Esophagus squamous epithelium (tissue), 5 donors: Measurements from ENCODE around the gene MTURN. TPM values are rescaled to one million over a fixed set of nuclear protein-coding genes. Genes with fewer than 3 reads are reported as not detected.

ENCODE experiments used
- DNase-seq: peaks from one replicate; lab custom pipeline; 2025; lab: John Stamatoyannopoulos, UW
- H3K27ac ChIP-seq, 4 donors: fragments of 200-600 bp; sonication (generic); one replicate each; pipeline ENCODE4 v1.5.1; 2016 to 2019; ENCODE audit warnings: mild to moderate bottlenecking in 1 of 4
- H3K27me3 ChIP-seq, 4 donors: fragments of 200-600 bp; sonication (generic); 1 replicate in 3 of 4; 2 replicates in 1 of 4; pipeline versions ENCODE4 v1.5.1 to v1.6.0; 2017 to 2021; ENCODE audit warnings: antibody characterized with exemption in 1 of 4
- H3K36me3 ChIP-seq, 3 donors: fragments of 200-600 bp; sonication (generic); one replicate each; pipeline ENCODE4 v1.5.1; 2016 to 2019
- H3K4me1 ChIP-seq, 3 donors: fragments of 200-600 bp; sonication (generic); one replicate each; pipeline ENCODE4 v1.5.1; 2017 to 2019
- H3K4me3 ChIP-seq, 4 donors: fragments of 200-600 bp; sonication (generic); 1 replicate in 3 of 4; 2 replicates in 1 of 4; pipeline ENCODE4 v1.5.1; 2016 to 2019; ENCODE audit warnings: mild to moderate bottlenecking in 2 of 4, moderate library complexity in 1 of 4
- H3K9me3 ChIP-seq, 3 donors: fragments of 200-600 bp; sonication (generic); one replicate each; pipeline ENCODE4 v1.5.1; 2016 to 2019
- CTCF ChIP-seq, 6 experiments: fragments of 450-650 bp in 4 of 6; fragments of 200-600 bp in 2 of 6; sonication (generic) in 2 of 6; IDR thresholded peaks; one replicate each; pipeline ENCODE4 v1.5.1; 2016 to 2019; ENCODE audit warnings: antibody characterized with exemption in 6 of 6, mild to moderate bottlenecking in 4 of 6, moderate library complexity in 4 of 6
- POLR2A ChIP-seq, 4 donors: fragments of 450-650 bp; IDR thresholded peaks; one replicate each; pipeline ENCODE4 v1.6.1; 2017; ENCODE audit warnings: antibody characterized with exemption in 4 of 4, mild to moderate bottlenecking in 4 of 4, moderate library complexity in 3 of 4
- WGBS, 2 donors: methylation state at CpG; one replicate each; pipeline ENCODE4 v1.1.5; 2018; 5-methylcytosine and 5-hydroxymethylcytosine counted together
- intact Hi-C: fragments of 100-400 bp; cut with DNase I; formaldehyde crosslinking; loops from one replicate; pipeline ENCODE4 v1.15.0; 2022
- total RNA-seq, 4 donors: library from RNA; depleted of rRNA; stranded (reverse); fragments of >200 nt; gene quantifications; one replicate each; pipeline ENCODE4 v1.1.0, GENCODE V29; 2016
- donor health status: DM: yes; HTN: yes; CAD: no.

The MTURN gene
- total RNA-seq, 4 donors from 2014 or later: 10.4 to 88.9 (median 18.6) TPM

- no peak for TF ChIP-seq CTCF (IDR thresholded peaks at IDR 0.05)
- no peak for TF ChIP-seq POLR2A (IDR thresholded peaks at IDR 0.05)
Measured at GRCh38 chr7:30136743-30137485, 2.1 kb downstream of the MTURN start.

DNA sequence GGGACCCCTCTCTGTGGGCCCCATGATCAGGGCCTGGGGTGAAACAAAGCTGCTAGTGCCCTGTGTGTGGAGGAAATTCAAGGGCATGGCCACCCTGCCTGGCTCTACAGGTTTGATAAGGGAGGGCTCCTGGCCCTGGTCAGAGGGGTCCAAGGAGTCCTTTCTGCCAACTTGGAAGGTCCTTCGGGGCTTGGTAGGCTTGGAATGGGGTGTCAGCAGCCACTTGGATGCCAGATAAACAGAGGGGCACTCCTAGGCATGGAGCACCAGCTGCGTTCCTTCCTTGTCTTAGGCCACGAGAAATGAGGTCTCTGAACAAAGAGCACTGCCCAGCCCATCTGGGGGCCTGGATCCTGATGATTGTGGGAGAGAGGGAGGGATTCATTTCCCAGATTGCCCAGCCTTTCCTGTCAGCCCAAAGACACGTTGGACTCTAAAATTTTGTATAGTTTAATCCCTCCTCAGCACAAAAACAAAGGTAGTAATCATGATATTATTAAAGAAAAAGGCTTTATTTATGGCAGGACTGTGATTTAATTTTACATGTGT is 5.1 kb downstream of the MTURN start:
- intact Hi-C loops: no loop called here
- Histone ChIP-seq H3K4me1 (peaks cover 20 to 65% (median 47%) of the 10 kb centered on the region in 3 donors), H3K9me3 (no peaks in the 10 kb centered on the region), H3K27ac (peak overlapping the region in 3 of 4 donors; percentile 3 to 42 (median 34)), H3K36me3 (no peaks in the 10 kb centered on the region), H3K27me3 (no peaks in the 10 kb centered on the region), H3K4me3 (no peak overlapping the region)
- 62 to 67% methylated on average over 4 of the region's 4 CpGs for WGBS, 2 donors
- no peak for DNase-seq
- TF ChIP-seq POLR2A (IDR thresholded peaks at IDR 0.05): no peak

More at GRCh38 chr7:30136743-30137485, 2.1 kb downstream of the MTURN start:
- H3K27me3 ChIP-seq: no peaks in the 10 kb centered on the region
- no peaks in the 10 kb centered on the region for H3K9me3 ChIP-seq
- peaks cover 5 to 43% (median 24%) of the 10 kb centered on the region in 3 donors for H3K4me1 ChIP-seq
- DNase-seq: no peak
- H3K36me3 ChIP-seq: no peaks in the 10 kb centered on the region
- 76 to 81% methylated on average over 6 to 7 of the region's 7 CpGs for WGBS, 2 donors
- intact Hi-C loops: no loop called here
- peak overlapping the region in 3 of 4 donors; percentile 91 to 98 (median 96) for H3K27ac ChIP-seq
- peak overlapping the region in 3 of 4 donors; percentile 74 to 90 (median 82) for H3K4me3 ChIP-seq

GRCh38 chr7:30140456-30140855 is 5.7 kb downstream of the MTURN start:
- H3K27ac ChIP-seq: peak overlapping the region in 1 of 4 donors; percentile 73
- no peak for TF ChIP-seq POLR2A (IDR thresholded peaks at IDR 0.05)
- no peak for TF ChIP-seq CTCF (IDR thresholded peaks at IDR 0.05)
- no peak overlapping the region for H3K4me3 ChIP-seq
- no peak for DNase-seq
- no peaks in the 10 kb centered on the region for H3K36me3 ChIP-seq
- intact Hi-C loops: no loop called here
- H3K27me3 ChIP-seq: no peaks in the 10 kb centered on the region
- peaks cover 20 to 70% (median 47%) of the 10 kb centered on the region in 3 donors for H3K4me1 ChIP-seq
- H3K9me3 ChIP-seq: no peaks in the 10 kb centered on the region
- WGBS, 2 donors: 98% methylated on average over 3 of the region's 3 CpGs

GRCh38 chr7:30142710-30143109 is 7.9 kb downstream of the MTURN start:
- intact Hi-C loops: no loop called here
- H3K9me3 ChIP-seq: no peaks in the 10 kb centered on the region
- WGBS, 2 donors: 24 to 47% methylated on average over 9 of the region's 9 CpGs
- H3K27me3 ChIP-seq: no peaks in the 10 kb centered on the region
- H3K4me3 ChIP-seq: peak overlapping the region in 2 of 4 donors; percentile 6 to 17
- H3K4me1 ChIP-seq: peaks cover 20 to 68% (median 38%) of the 10 kb centered on the region in 3 donors
- no peaks in the 10 kb centered on the region for H3K36me3 ChIP-seq
- DNase-seq: no peak
- TF ChIP-seq POLR2A (IDR thresholded peaks at IDR 0.05): peak in 1 of 4 donors; percentile 20
- no peak for TF ChIP-seq CTCF (IDR thresholded peaks at IDR 0.05)
- H3K27ac ChIP-seq: peak overlapping the region; percentile 66 to 86 (median 78)

- Histone ChIP-seq H3K4me1 (peaks cover 20 to 74% (median 38%) of the 10 kb centered on the region in 3 donors), H3K27ac (peak overlapping the region; percentile 66 to 86 (median 78)), H3K36me3 (no peaks in the 10 kb centered on the region), H3K27me3 (no peaks in the 10 kb centered on the region), H3K9me3 (no peaks in the 10 kb centered on the region), H3K4me3 (no peak overlapping the region)
- TF ChIP-seq POLR2A (IDR thresholded peaks at IDR 0.05) (no peak), CTCF (IDR thresholded peaks at IDR 0.05) (no peak)
- no peak for DNase-seq
- intact Hi-C loops: no loop called here
- 47 to 60% methylated on average over 1 of the region's 1 CpG for WGBS, 2 donors
Measured at GRCh38 chr7:30143748-30144251, 9.0 kb downstream of the MTURN start.
